ENCODE results near the gene GOLGA8M. TPM values are rescaled to one million over a fixed set of nuclear protein-coding genes. Genes with fewer than 3 reads are reported as not detected.
"Not testable (repeated sequence)": the region's sequence is repeated elsewhere in the genome, so short reads cannot be mapped to it uniquely, and the experiment has no call there.

The GOLGA8M gene, protein sequence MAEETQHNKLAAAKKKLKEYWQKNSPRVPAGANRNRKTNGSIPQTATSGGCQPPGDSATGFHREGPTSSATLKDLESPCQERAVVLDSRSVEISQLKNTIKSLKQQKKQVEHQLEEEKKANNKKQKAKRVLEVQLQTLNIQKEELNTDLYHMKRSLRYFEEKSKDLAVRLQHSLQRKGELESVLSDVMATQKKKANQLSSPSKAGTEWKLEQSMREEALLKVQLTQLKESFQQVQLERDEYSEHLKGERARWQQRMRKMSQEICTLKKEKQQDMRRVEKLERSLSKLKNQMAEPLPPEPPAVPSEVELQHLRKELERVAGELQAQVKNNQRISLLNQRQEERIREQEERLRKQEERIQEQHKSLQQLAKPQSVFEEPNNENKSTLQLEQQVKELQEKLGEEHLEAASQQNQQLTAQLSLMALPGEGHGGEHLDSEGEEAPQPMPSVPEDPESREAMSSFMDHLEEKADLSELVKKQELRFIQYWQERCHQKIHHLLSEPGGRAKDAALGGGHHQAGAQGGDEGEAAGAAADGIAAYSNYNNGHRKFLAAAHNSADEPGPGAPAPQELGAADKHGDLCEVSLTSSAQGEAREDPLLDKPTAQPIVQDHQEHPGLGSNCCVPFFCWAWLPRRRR
- total RNA-seq, result 10 to 100 TPM in 1 of 6 donors, 1 to 10 TPM in 4, under 1 TPM in 1; 0.61 to 19.9 (median 2.4) TPM

DNA sequence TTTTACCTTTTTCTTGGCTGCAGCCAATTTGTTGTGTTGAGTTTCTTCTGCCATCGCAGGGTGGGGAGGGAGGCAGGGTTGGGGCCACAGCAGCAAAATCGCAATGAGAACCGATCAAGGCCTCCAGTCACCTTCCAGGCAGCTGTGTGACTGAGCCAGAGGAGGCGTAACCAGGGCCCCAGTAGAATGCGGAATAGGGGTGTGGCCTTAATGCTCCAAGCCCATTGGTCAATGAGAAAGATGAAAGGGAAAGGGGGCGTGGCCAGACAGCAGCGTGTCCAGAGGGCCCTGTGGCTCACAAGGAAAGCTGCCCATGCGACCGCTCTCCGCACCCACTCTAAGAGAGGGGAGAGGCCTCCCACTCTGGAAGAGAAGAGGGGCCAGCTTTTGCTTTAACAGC, at the start of gene GOLGA8M:
Gene GOLGA8M (minus strand): TSS at position 152 of the 400 bp plus-strand sequence. CDS start 98 bp downstream, at position 54.
- WGBS, 2 donors, result no CpG with 5 or more reads among the region's 10 CpGs
- H3K27me3 ChIP-seq; DNase-seq; ATAC-seq (ENCODE audit: low FRiP score in 2 of 2); H3K9me3 ChIP-seq; H3K4me1 ChIP-seq; H3K4me3 ChIP-seq; H3K27ac ChIP-seq; H3K36me3 ChIP-seq: not testable (repeated sequence)

DNA sequence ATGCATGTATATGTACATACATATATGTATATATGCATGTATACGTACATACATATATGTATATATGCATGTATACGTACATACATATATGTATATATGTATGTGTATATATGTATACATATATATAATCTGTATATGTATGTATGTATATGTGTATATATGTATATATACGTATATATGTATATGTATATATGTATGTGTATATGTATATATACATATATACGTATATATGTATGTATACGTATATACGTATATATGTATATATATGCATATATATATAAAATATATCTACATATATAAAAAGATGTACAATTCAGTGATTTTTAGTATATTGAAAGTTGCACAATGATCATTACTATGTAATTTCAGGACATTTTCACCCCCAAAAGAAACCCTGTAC, 30.7 kb upstream of the GOLGA8M start:
- H3K27ac ChIP-seq; H3K4me3 ChIP-seq; DNase-seq; H3K27me3 ChIP-seq; H3K36me3 ChIP-seq; ATAC-seq (ENCODE audit: low FRiP score in 2 of 2); H3K9me3 ChIP-seq; H3K4me1 ChIP-seq: not testable (repeated sequence)
- 78 to 81% methylated on average over 6 of the region's 6 CpGs for WGBS, 2 donors

DNA sequence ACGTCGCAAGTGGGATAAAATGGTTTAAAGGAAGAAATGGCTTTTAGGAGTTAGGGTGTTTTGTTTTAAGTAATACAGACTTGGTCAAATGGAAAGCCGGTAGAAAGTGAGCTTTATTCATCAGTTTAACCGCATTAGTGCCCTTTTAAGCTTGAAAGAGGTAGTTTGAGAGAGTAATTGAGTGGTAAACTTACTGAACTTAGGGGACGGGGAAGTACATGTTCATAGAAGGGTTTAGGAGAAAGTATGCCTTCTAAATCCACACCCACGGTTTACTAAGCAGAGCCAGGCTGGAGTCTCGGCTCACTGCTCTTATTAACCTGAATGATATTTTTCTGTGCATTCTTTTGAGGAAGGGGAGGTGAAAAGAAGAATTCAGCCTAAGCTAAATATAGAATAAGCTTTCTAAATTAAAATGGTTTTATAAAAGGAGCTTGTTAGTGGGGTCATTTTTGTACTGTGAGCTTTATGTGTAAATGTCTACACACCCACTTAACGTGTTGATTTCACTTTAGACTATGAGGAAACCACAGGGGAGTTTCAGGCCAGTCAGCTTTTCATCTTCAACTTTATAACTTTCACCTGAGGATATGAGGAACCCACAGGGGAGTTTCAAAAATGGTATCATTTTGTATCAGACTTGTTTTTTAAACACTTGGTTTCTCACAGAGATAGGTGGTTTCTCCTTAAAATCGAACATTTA, 26.5 kb upstream of the GOLGA8M start:
- WGBS, 2 donors, result 30 to 32% methylated on average over 5 to 9 of the region's 9 CpGs
- H3K27me3 ChIP-seq; H3K36me3 ChIP-seq; H3K4me1 ChIP-seq; ATAC-seq (ENCODE audit: low FRiP score in 2 of 2); DNase-seq; H3K9me3 ChIP-seq: not testable (repeated sequence)
- Histone ChIP-seq H3K27ac (peak overlapping the region; percentile 40 to 79 (median 56)), H3K4me3 (peak overlapping the region in 3 of 4 donors; percentile 10 to 39 (median 34))

DNA sequence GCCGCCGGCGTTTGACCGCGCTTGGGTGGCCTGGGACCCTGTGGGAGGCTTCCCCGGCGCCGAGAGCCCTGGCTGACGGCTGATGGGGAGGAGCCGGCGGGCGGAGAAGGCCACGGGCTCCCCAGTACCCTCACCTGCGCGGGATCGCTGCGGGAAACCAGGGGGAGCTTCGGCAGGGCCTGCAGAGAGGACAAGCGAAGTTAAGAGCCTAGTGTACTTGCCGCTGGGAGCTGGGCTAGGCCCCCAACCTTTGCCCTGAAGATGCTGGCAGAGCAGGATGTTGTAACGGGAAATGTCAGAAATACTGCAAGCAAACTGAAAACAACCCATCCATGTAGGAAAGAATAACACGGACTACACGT, 26.0 kb upstream of the GOLGA8M start:
- H3K27me3 ChIP-seq, DNase-seq, H3K4me1 ChIP-seq, H3K9me3 ChIP-seq, H3K36me3 ChIP-seq: not testable (repeated sequence)
- Histone ChIP-seq H3K4me3 (peak overlapping the region in 3 of 4 donors; percentile 52 to 57 (median 55)), H3K27ac (peak overlapping the region; percentile 64 to 91 (median 74))
- ATAC-seq (ENCODE audit: low FRiP score in 2 of 2), result peak in 1 of 2 donors; percentile 52
- WGBS, 2 donors, result 8 to 17% methylated on average over 3 of the region's 23 CpGs

DNA sequence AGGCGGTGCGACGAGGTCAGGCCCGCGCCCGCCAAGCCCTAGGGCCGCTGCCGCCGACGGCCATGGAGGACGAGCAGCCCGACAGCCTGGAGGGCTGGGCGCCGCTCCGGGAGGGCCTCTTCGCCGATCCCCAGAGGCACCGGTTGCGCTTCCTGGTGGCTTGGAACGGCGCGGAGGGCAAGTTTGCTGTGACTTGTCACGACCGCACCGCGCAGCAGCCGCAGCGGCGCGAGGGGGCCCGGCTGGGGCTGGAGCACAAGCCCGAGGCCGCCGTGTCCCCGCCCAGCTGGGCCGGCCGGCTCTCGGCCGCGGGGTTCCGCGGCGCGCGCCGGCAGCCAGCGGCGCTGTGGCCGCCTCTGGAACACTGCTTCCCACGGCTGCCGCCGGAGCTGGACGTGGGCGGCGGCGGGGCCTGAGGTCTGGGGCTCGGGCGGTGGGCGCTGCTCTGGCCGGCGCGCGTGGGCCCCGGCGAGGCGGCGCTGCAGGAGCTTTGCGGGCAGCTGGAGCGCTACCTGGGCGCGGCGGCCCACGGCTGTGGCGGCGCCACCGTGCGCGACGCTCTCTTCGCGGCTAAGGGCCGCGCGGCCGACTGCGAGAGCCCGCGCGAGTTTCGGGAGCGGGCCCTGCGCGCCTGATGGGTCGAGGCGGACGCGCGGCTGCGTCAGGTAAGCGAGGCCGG, 25.4 kb upstream of the GOLGA8M start:
- H3K36me3 ChIP-seq, H3K4me1 ChIP-seq, H3K27me3 ChIP-seq, H3K9me3 ChIP-seq: not testable (repeated sequence)
- DNase-seq (peak; percentile 25 to 91), ATAC-seq (ENCODE audit: low FRiP score in 2 of 2) (peak; percentile 75 to 99)
- Histone ChIP-seq H3K4me3 (peak overlapping the region in 3 of 4 donors; percentile 52 to 57 (median 55)), H3K27ac (peak overlapping the region; percentile 69 to 91 (median 76))
- 0% methylated on average over 8 of the region's 101 CpGs for WGBS, 2 donors
- peak in 1 of 4 donors; percentile 13 for TF ChIP-seq POLR2A (IDR thresholded peaks at IDR 0.05)

DNA sequence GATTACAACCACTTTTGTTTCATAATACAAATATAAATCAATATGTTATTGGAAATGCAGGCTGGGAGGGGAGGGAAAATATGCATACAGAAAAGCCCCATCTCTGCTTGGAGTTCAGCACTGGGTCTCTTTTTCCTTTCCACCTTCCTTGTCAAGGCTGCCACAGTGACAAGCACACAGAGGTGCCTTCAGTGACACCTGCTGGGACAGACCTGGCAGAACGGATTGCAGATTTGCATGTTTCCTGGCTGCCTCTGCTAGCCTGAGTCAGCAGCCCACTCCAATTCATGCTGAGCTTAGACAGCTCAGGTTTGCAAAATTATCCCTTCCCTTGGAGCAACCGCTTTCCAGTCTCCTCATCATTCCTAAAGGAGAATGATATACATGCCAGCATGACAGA, 15.8 kb upstream of the GOLGA8M start:
- H3K9me3 ChIP-seq; ATAC-seq (ENCODE audit: low FRiP score in 2 of 2); H3K4me3 ChIP-seq; H3K36me3 ChIP-seq; H3K27me3 ChIP-seq; H3K4me1 ChIP-seq; H3K27ac ChIP-seq: not testable (repeated sequence)
- 0% methylated on average over 1 of the region's 2 CpGs; no CpG with 5 or more reads in 1 of the 2 donors for WGBS, 2 donors
- DNase-seq, result peak in 1 of 2 donors; percentile 43

DNA sequence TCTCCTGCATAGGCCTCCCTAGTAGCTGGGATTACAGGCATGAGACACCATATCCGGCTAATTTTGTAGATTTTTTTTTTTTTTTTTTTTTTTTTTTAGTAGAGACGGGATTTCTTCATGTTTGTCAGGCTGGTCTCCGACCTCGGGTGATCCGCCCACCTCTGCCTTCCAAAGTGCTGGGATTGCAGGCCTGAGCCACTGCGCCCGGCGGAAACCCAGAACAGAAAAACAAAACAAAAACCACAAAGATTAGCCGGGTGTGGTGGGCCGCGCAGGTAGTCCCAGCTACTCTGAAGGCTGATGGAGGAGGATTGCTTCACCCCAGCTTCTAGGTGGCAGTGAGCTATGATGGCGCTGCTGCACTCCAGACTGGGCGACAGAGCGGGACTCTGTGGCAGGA, 14.8 kb upstream of the GOLGA8M start:
- not testable (repeated sequence) for DNase-seq; H3K36me3 ChIP-seq; H3K9me3 ChIP-seq; H3K4me3 ChIP-seq; ATAC-seq (ENCODE audit: low FRiP score in 2 of 2); H3K27me3 ChIP-seq; H3K4me1 ChIP-seq; H3K27ac ChIP-seq
- WGBS, 2 donors, result 85 to 94% methylated on average over 14 of the region's 14 CpGs

DNA sequence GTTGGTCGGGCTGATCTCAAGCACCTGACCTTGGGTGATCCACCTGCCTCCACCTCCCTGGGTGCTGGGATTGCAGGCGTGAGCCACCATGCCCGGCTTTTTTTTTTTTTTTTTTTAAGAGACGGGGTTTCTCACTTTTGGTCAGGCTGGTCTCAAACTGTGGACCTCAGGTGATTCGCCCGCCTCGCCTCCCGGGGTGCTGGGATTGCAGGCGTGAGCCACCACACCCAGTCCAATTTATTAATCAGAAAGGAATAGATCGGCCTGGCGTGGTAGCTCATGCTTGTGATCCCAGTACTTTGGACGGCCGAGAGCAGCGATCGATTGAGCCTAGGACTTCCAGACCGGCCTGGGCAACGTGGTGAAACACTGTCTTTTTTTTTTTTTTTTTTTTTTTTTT, 13.9 kb upstream of the GOLGA8M start:
- no peak for TF ChIP-seq POLR2A (IDR thresholded peaks at IDR 0.05)
- TF ChIP-seq, protein P1, sequence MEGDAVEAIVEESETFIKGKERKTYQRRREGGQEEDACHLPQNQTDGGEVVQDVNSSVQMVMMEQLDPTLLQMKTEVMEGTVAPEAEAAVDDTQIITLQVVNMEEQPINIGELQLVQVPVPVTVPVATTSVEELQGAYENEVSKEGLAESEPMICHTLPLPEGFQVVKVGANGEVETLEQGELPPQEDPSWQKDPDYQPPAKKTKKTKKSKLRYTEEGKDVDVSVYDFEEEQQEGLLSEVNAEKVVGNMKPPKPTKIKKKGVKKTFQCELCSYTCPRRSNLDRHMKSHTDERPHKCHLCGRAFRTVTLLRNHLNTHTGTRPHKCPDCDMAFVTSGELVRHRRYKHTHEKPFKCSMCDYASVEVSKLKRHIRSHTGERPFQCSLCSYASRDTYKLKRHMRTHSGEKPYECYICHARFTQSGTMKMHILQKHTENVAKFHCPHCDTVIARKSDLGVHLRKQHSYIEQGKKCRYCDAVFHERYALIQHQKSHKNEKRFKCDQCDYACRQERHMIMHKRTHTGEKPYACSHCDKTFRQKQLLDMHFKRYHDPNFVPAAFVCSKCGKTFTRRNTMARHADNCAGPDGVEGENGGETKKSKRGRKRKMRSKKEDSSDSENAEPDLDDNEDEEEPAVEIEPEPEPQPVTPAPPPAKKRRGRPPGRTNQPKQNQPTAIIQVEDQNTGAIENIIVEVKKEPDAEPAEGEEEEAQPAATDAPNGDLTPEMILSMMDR (IDR thresholded peaks at IDR 0.05), result no peak
- TF ChIP-seq POLR2AphosphoS5 (IDR thresholded peaks at IDR 0.05), result no peak
- no peak for TF ChIP-seq EP300 (IDR thresholded peaks at IDR 0.05)
- Histone ChIP-seq H3K4me3 (no peak overlapping the region), H3K4me1 (peaks cover 0 to 4% (median 0%) of the 10 kb centered on the region in 4 donors), H3K9me3 (no peaks in the 10 kb centered on the region), H3K27ac (no peak overlapping the region), H3K27me3 (no peaks in the 10 kb centered on the region), H3K36me3 (no peaks in the 10 kb centered on the region)
- DNase-seq (peak in 1 of 2 donors; percentile 59), ATAC-seq (ENCODE audit: low FRiP score in 2 of 2) (no peak)
- whole genome bisulfite sequencing, 2 donors, result 95% methylated on average over 17 of the region's 17 CpGs
